Left lobe of liver (tissue), 2 donors: ENCODE data around the gene FBXW9. TPM values are rescaled to one million over a fixed set of nuclear protein-coding genes. Genes with fewer than 3 reads are reported as not detected.
A peak's percentile ranks its signal among the peaks of the same experiment; 100 is the strongest.
"Not testable (repeated sequence)": the region's sequence is repeated elsewhere in the genome, so short reads cannot be mapped to it uniquely, and the experiment has no call there.

Experiments
- ATAC-seq: fragments of 200-7000 bp; cut with Tn5 transposase; one replicate; pipeline ENCODE4 v1.9.1; 2020; ENCODE audit warnings: mild to moderate bottlenecking, moderate library complexity
- DNase-seq: peaks from one replicate; pipeline ENCODE4 v3.0.0-alpha.2; 2020; ENCODE audit warnings: low spot score
- total RNA-seq: library from RNA; stranded (reverse); gene quantifications from one replicate; pipeline ENCODE4 v1.2.1, GENCODE V29; 2021
- donor health status: DM: no; HTN: no; CAD: no; lungs with moderate emphysema.
- donor health status: DM: no; HTN: yes; CAD: no.

The FBXW9 gene
- total RNA-seq, 1 donor from 2014 or later, result 3.3 TPM

- ATAC-seq (peak; percentile 38), DNase-seq (no peak)
Measured at GRCh38 chr19:12715929-12716328, 19.5 kb upstream of the FBXW9 start.

- ATAC-seq (no peak), DNase-seq (no peak)
Measured at GRCh38 chr19:12715102-12715501, 18.7 kb upstream of the FBXW9 start.

GRCh38 chr19:12713304-12713703 is 16.9 kb upstream of the FBXW9 start:
- ATAC-seq, DNase-seq: not testable (repeated sequence)

GRCh38 chr19:12712077-12712476 is 15.6 kb upstream of the FBXW9 start:
- not testable (repeated sequence) for DNase-seq

GRCh38 chr19:12711187-12711586 is 14.8 kb upstream of the FBXW9 start:
- ATAC-seq, result no peak

More at GRCh38 chr19:12712077-12712476, 15.6 kb upstream of the FBXW9 start:
- ATAC-seq, result not testable (repeated sequence)

GRCh38 chr19:12708641-12709040 is 12.2 kb upstream of the FBXW9 start:
- DNase-seq (no peak), ATAC-seq (no peak)

More at GRCh38 chr19:12711187-12711586, 14.8 kb upstream of the FBXW9 start:
- DNase-seq, result no peak

- no peak for DNase-seq
- no peak for ATAC-seq
Measured at GRCh38 chr19:12706332-12706718, 9.9 kb upstream of the FBXW9 start.

- ATAC-seq, result no peak
Measured at GRCh38 chr19:12705654-12706331, 9.4 kb upstream of the FBXW9 start.

GRCh38 chr19:12705169-12705568 is 8.7 kb upstream of the FBXW9 start:
- DNase-seq, result no peak
- ATAC-seq, result no peak

More at GRCh38 chr19:12705654-12706331, 9.4 kb upstream of the FBXW9 start:
- no peak for DNase-seq

GRCh38 chr19:12703046-12703445 is 6.6 kb upstream of the FBXW9 start:
- ATAC-seq, result peak; percentile 16

GRCh38 chr19:12701596-12702282 is 5.3 kb upstream of the FBXW9 start:
- ATAC-seq (no peak), DNase-seq (no peak)

More at GRCh38 chr19:12703046-12703445, 6.6 kb upstream of the FBXW9 start:
- DNase-seq, result no peak

GRCh38 chr19:12698138-12698537 is 1.7 kb upstream of the FBXW9 start:
- ATAC-seq (no peak), DNase-seq (no peak)

GRCh38 chr19:12697425-12697824 is 994 bp upstream of the FBXW9 start:
- not testable (repeated sequence) for DNase-seq, ATAC-seq

- ATAC-seq (peak; percentile 23), DNase-seq (no peak)
Measured at GRCh38 chr19:12695997-12696365, 450 bp downstream of the FBXW9 start.

GRCh38 chr19:12695514-12695913 is 917 bp downstream of the FBXW9 start:
- DNase-seq (no peak), ATAC-seq (no peak)

GRCh38 chr19:12695096-12695495 is 1.3 kb downstream of the FBXW9 start:
- ATAC-seq (no peak), DNase-seq (no peak)

GRCh38 chr19:12694641-12695040 is 1.8 kb downstream of the FBXW9 start:
- no peak for DNase-seq
- no peak for ATAC-seq

- no peak for ATAC-seq
Measured at GRCh38 chr19:12692960-12693359, 3.5 kb downstream of the FBXW9 start.

GRCh38 chr19:12689581-12690216 is 6.7 kb downstream of the FBXW9 start:
- DNase-seq, result no peak
- ATAC-seq, result no peak

More at GRCh38 chr19:12692960-12693359, 3.5 kb downstream of the FBXW9 start:
- DNase-seq, result no peak

- DNase-seq (no peak), ATAC-seq (no peak)
Measured at GRCh38 chr19:12689012-12689411, 7.4 kb downstream of the FBXW9 start.

GRCh38 chr19:12687496-12688196 is 8.8 kb downstream of the FBXW9 start, which contains the start of gene GNG14:
GNG14 (plus strand) TSS chr19:12687998; CDS start chr19:12688049, 51 bp downstream.
- ATAC-seq, result no peak
- no peak for DNase-seq
